ENCODE measurements around the gene RNF111. TPM values are rescaled to one million over a fixed set of nuclear protein-coding genes. Genes with fewer than 3 reads are reported as not detected.

RNF111 gene
- total and polyA plus RNA-seq, 2 of the 13 experiments (the other 11 are each of a cell fraction or from before 2014, with no cell fraction given), result 12.1 to 23.1 TPM

- no peak overlapping the region for H3K4me2 ChIP-seq (ENCODE audit: low read depth, low read length)
- ChIA-PET CTCF (ENCODE audit: low intra/inter-chr PET ratio, low total read pairs) (no interaction called here), POLR2A (no interaction called here)
- H3K9ac ChIP-seq (ENCODE audit: insufficient read depth, low read depth, low read length), result no peak overlapping the region
- 0 out of 5 replicates have a peak, but pooled peaks cover 0 to 1% of the 10 kb centered on the region in 2 experiments for H3K27me3 ChIP-seq (ENCODE audit: control insufficient read depth in 1 of 2, insufficient read depth in 2 of 2, low read length in 2 of 2)
- H4K20me1 ChIP-seq (ENCODE audit: insufficient read depth, low read length), result no peaks in the 10 kb centered on the region
- ATAC-seq (no peak), FAIRE-seq (no peak), DNase-seq (ENCODE audit: low spot score) (no peak)
- intact Hi-C loops (cut with micrococcal nuclease; ENCODE audit: unreplicated experiment), result no loop called here
- in situ Hi-C loops (cut with HindIII; ENCODE audit: extremely low pct_ligation_motif_present, low pct_unique_long_range_greater_than_20kb), result no loop called here
- 5% methylated on average over 2 of the region's 2 CpGs for WGBS (ENCODE audit: low lambda C conversion rate)
- no peak overlapping the region for H3K4me3 ChIP-seq (replicated peaks in 1 of 3; ENCODE audit: insufficient read depth in 1 of 3, low read depth in 2 of 3, low read length in 3 of 3)
- no peak overlapping the region for H3K27ac ChIP-seq (ENCODE audit: extremely low read length, insufficient read depth, low read length)
- H3K36me3 ChIP-seq (replicated peaks in 1 of 2; ENCODE audit: control insufficient read depth in 1 of 2, insufficient read depth in 2 of 2, low read length in 2 of 2), result no peaks in the 10 kb centered on the region
- no TSS peak for BruUV-seq (replicated peaks)
- H3K4me1 ChIP-seq (ENCODE audit: insufficient read depth, low read length), result no peaks in the 10 kb centered on the region
- TF ChIP-seq XRCC5 (optimal IDR thresholded peaks at IDR 0.05; ENCODE audit: low read length) (no peak), MAFF (IDR thresholded peaks at IDR 0.05; ENCODE audit: low read depth, low read length) (0 out of 2 replicates have a peak, but pooled peaks have one; percentile 9), MAFK (conservative IDR thresholded peaks at IDR 0.05 in 1 of 2, IDR thresholded peaks at IDR 0.05 in 1 of 2; ENCODE audit: low read length in 2 of 2) (peak in 1 of 2 experiments; percentile 47; a peak in 1 of 4 replicates)
- no peaks in the 10 kb centered on the region for H3K9me3 ChIP-seq (ENCODE audit: low read length)
- peak overlapping the region; percentile 0 for H2AFZ ChIP-seq (ENCODE audit: low read length)
- no peaks in the 10 kb centered on the region for H3K79me2 ChIP-seq (ENCODE audit: insufficient read depth, low read length)
These were observed 20.0 kb upstream of the RNF111 start for GRCh38 chr15:58967479-58967878.

DNA sequence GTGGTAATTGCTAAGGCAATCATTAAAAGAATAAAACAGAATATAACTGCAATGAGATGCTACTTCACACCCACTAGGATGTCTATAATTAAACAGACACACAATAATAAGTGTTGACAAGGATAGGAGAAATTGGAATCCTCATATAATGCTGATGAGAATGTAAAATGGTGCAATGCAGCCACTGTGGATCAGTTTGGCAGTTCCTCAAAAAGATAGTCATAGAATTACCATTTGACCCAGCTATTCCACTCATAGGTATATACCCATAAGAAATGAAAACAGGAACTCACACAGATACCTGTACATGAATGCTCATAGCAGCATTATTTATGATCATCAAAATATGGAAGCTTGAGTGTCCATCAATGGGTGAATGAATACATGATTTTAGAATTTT is 9.6 kb upstream of the RNF111 start:
- POLR2A ChIA-PET, result no interaction called here
- TF ChIP-seq HNRNPH1 (optimal IDR thresholded peaks at IDR 0.05; ENCODE audit: low read depth, low read length), result no peak
- TF ChIP-seq ZNF678 (CRISPR knock-in tag; IDR thresholded peaks at IDR 0.05), result no peak
- TF ChIP-seq CBX2 (IDR thresholded peaks at IDR 0.05; ENCODE audit: low read depth, low read length), result no peak
- TF ChIP-seq CBX2 (CRISPR knock-in tag; IDR thresholded peaks at IDR 0.05; ENCODE audit: low read depth), result no peak
- no peak for TF ChIP-seq MBD4 (IDR thresholded peaks at IDR 0.05; ENCODE audit: borderline replicate concordance, low read length)
- TF ChIP-seq, protein P1, sequence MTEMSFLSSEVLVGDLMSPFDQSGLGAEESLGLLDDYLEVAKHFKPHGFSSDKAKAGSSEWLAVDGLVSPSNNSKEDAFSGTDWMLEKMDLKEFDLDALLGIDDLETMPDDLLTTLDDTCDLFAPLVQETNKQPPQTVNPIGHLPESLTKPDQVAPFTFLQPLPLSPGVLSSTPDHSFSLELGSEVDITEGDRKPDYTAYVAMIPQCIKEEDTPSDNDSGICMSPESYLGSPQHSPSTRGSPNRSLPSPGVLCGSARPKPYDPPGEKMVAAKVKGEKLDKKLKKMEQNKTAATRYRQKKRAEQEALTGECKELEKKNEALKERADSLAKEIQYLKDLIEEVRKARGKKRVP (CRISPR knock-in tag; IDR thresholded peaks at IDR 0.05), result no peak
- no peak for TF ChIP-seq ZNF138 (CRISPR knock-in tag; IDR thresholded peaks at IDR 0.05; ENCODE audit: low read depth)
- no peak for TF ChIP-seq FOSL1 (CRISPR knock-in tag; IDR thresholded peaks at IDR 0.05; ENCODE audit: borderline replicate concordance)
- TF ChIP-seq, protein P2, sequence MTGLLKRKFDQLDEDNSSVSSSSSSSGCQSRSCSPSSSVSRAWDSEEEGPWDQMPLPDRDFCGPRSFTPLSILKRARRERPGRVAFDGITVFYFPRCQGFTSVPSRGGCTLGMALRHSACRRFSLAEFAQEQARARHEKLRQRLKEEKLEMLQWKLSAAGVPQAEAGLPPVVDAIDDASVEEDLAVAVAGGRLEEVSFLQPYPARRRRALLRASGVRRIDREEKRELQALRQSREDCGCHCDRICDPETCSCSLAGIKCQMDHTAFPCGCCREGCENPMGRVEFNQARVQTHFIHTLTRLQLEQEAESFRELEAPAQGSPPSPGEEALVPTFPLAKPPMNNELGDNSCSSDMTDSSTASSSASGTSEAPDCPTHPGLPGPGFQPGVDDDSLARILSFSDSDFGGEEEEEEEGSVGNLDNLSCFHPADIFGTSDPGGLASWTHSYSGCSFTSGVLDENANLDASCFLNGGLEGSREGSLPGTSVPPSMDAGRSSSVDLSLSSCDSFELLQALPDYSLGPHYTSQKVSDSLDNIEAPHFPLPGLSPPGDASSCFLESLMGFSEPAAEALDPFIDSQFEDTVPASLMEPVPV (CRISPR knock-in tag; IDR thresholded peaks at IDR 0.05), result no peak
- no peak for TF ChIP-seq DZIP1 (CRISPR knock-in tag; IDR thresholded peaks at IDR 0.05)
- TF ChIP-seq SNAI1 (CRISPR knock-in tag; IDR thresholded peaks at IDR 0.05; ENCODE audit: borderline replicate concordance), result no peak
- TF ChIP-seq ZFP62 (CRISPR knock-in tag; IDR thresholded peaks at IDR 0.05), result no peak

More for the DNA sequence above, 9.6 kb upstream of the RNF111 start:
- no peaks in the 10 kb centered on the region for H3K9me3 ChIP-seq (ENCODE audit: low read length)
- FAIRE-seq (no peak), ATAC-seq (no peak), DNase-seq (ENCODE audit: low spot score) (no peak)
- no peaks in the 10 kb centered on the region for H3K27me3 ChIP-seq (ENCODE audit: control insufficient read depth in 1 of 2, insufficient read depth in 2 of 2, low read length in 2 of 2)
- H3K36me3 ChIP-seq (replicated peaks in 1 of 2; ENCODE audit: control insufficient read depth in 1 of 2, insufficient read depth in 2 of 2, low read length in 2 of 2), result no peaks in the 10 kb centered on the region
- H3K4me3 ChIP-seq (replicated peaks in 1 of 3; ENCODE audit: insufficient read depth in 1 of 3, low read depth in 2 of 3, low read length in 3 of 3), result no peak overlapping the region
- H4K20me1 ChIP-seq (ENCODE audit: insufficient read depth, low read length), result no peaks in the 10 kb centered on the region
- CTCF ChIA-PET (ENCODE audit: low intra/inter-chr PET ratio, low total read pairs), result no interaction called here
- H3K27ac ChIP-seq (ENCODE audit: extremely low read length, insufficient read depth, low read length), result no peak overlapping the region
- H2AFZ ChIP-seq (ENCODE audit: low read length), result no peak overlapping the region
- in situ Hi-C loops (cut with HindIII; ENCODE audit: extremely low pct_ligation_motif_present, low pct_unique_long_range_greater_than_20kb), result no loop called here
- no peaks in the 10 kb centered on the region for H3K79me2 ChIP-seq (ENCODE audit: insufficient read depth, low read length)
- intact Hi-C loops (cut with micrococcal nuclease; ENCODE audit: unreplicated experiment), result no loop called here
- no TSS peak for BruUV-seq (replicated peaks)
- peaks cover 8% of the 10 kb centered on the region for H3K4me1 ChIP-seq (ENCODE audit: insufficient read depth, low read length)
- H3K9ac ChIP-seq (ENCODE audit: insufficient read depth, low read depth, low read length), result no peak overlapping the region
- H3K4me2 ChIP-seq (ENCODE audit: low read depth, low read length), result no peak overlapping the region
